GM23338 (cell line): ENCODE data around the gene CAMTA1.

ENCODE experiments used
- CREB1 ChIP-seq: fragments of 250-450 bp; sonication (Bioruptor Pico); IDR thresholded peaks from 2 replicates; pipeline ENCODE4 v1.5.0; 2020; ENCODE audit warnings: low read depth, mild to moderate bottlenecking, moderate library complexity
- CTCF ChIP-seq, 2 experiments: fragments of 200-600 bp in 1 of 2; sonication (generic) in 1 of 2; conservative IDR thresholded peaks; 2 replicates each; pipeline versions ENCODE4 v1.5.1 to v1.6.1; 2016 to 2017; ENCODE audit warnings: antibody characterized with exemption in 2 of 2, low read depth in 2 of 2, mild to moderate bottlenecking in 2 of 2, moderate library complexity in 1 of 2
- ETS1 ChIP-seq: IDR thresholded peaks from 2 replicates; pipeline ENCODE4 v1.6.1; 2016; ENCODE audit warnings: antibody characterized with exemption
- EZH2 ChIP-seq: fragments of 200-600 bp; sonication (generic); IDR thresholded peaks from one replicate; pipeline ENCODE4 v1.8.0; 2017; ENCODE audit warnings: antibody characterized with exemption, mild to moderate bottlenecking, low read depth; ENCODE audit not compliant: unreplicated experiment
- EZH2phosphoT487 ChIP-seq: fragments of 200-600 bp; sonication (generic); IDR thresholded peaks from one replicate; pipeline ENCODE4 v1.8.1; 2018; ENCODE audit warnings: antibody characterized with exemption; ENCODE audit not compliant: unreplicated experiment
- JUNB ChIP-seq: IDR thresholded peaks from one replicate; pipeline ENCODE4 v1.6.1; 2016; ENCODE audit warnings: antibody characterized with exemption; ENCODE audit not compliant: unreplicated experiment
- NANOG ChIP-seq: IDR thresholded peaks from 2 replicates; pipeline ENCODE4 v1.6.1; 2016; ENCODE audit warnings: antibody characterized with exemption, borderline replicate concordance
- POLR2AphosphoS5 ChIP-seq: IDR thresholded peaks from 2 replicates; pipeline ENCODE4 v1.6.1; 2016; ENCODE audit warnings: antibody characterized with exemption, low read depth
- REST ChIP-seq: IDR thresholded peaks from one replicate; pipeline ENCODE4 v1.6.1; 2018; ENCODE audit warnings: antibody characterized with exemption; ENCODE audit not compliant: unreplicated experiment
- STAT1 ChIP-seq: IDR thresholded peaks from one replicate; pipeline ENCODE4 v1.6.1; 2016; ENCODE audit warnings: antibody characterized with exemption; ENCODE audit not compliant: unreplicated experiment
- ZNF114 ChIP-seq: fragments of 250-450 bp; sonication (Bioruptor Pico); IDR thresholded peaks from 2 replicates; pipeline ENCODE4 v1.5.0; 2020; ENCODE audit warnings: mild to moderate bottlenecking, moderate library complexity
- ZNF331 ChIP-seq: fragments of 250-450 bp; sonication (Bioruptor Pico); IDR thresholded peaks from 2 replicates; pipeline ENCODE4 v1.5.0; 2020; ENCODE audit warnings: low read depth, mild to moderate bottlenecking, moderate library complexity
- ZNF462 ChIP-seq: fragments of 250-450 bp; sonication (Bioruptor Pico); IDR thresholded peaks from 2 replicates; pipeline ENCODE4 v1.5.0; 2020; ENCODE audit warnings: mild to moderate bottlenecking, moderate library complexity

GRCh38 chr1:7611421-7612010 lies 826.3 kb downstream of the CAMTA1 start:
- no peak for TF ChIP-seq CTCF (conservative IDR thresholded peaks at IDR 0.05; ENCODE audit: low read depth in 2 of 2)
- no peak for TF ChIP-seq POLR2AphosphoS5
- TF ChIP-seq EZH2phosphoT487, result no peak
- no peak for TF ChIP-seq EZH2
- no peak for TF ChIP-seq JUNB
- TF ChIP-seq REST, result no peak
- no peak for TF ChIP-seq CREB1 (CRISPR knock-in tag)
- TF ChIP-seq ZNF114, result no peak
- no peak for TF ChIP-seq ETS1
- no peak for TF ChIP-seq NANOG
- TF ChIP-seq ZNF331, result no peak
- no peak for TF ChIP-seq STAT1
- TF ChIP-seq ZNF462 (CRISPR knock-in tag), result no peak
